ENCODE measurements around the gene CENPB. TPM values are rescaled to one million over a fixed set of nuclear protein-coding genes. Genes with fewer than 3 reads are reported as not detected.

The CENPB gene
- total RNA-seq, 1 donor from 2014 or later = 83.6 TPM

- Mint-ChIP-seq H3K9me3 (no peaks in the 10 kb centered on the region), H3K27me3 (ENCODE audit: low read depth) (no peaks in the 10 kb centered on the region), H3K4me1 (peaks cover 29% of the 10 kb centered on the region), H3K36me3 (ENCODE audit: low read depth) (no peaks in the 10 kb centered on the region), H3K4me3 (peak overlapping the region; percentile 97), H3K27ac (ENCODE audit: unreplicated experiment) (peak overlapping the region; percentile 81)
- no peak for TF ChIP-seq CTCF (conservative IDR thresholded peaks at IDR 0.05)
- no peak for DNase-seq (ENCODE audit: low read depth, low spot score)
Measured at GRCh38 chr20:3819411-3820047, 33.0 kb upstream of the CENPB start.

- Mint-ChIP-seq H3K4me3 (peak overlapping the region; percentile 97), H3K9me3 (no peaks in the 10 kb centered on the region), H3K27ac (ENCODE audit: unreplicated experiment) (no peak overlapping the region), H3K4me1 (peaks cover 29% of the 10 kb centered on the region), H3K27me3 (ENCODE audit: low read depth) (no peaks in the 10 kb centered on the region), H3K36me3 (ENCODE audit: low read depth) (no peaks in the 10 kb centered on the region)
- TF ChIP-seq CTCF (conservative IDR thresholded peaks at IDR 0.05) = peak; percentile 73
- DNase-seq (ENCODE audit: low read depth, low spot score) = peak; percentile 58
Measured at GRCh38 chr20:3818155-3819151, 31.9 kb upstream of the CENPB start.

- TF ChIP-seq CTCF (conservative IDR thresholded peaks at IDR 0.05) = no peak
- Mint-ChIP-seq H3K9me3 (no peaks in the 10 kb centered on the region), H3K27ac (ENCODE audit: unreplicated experiment) (no peak overlapping the region), H3K27me3 (ENCODE audit: low read depth) (no peaks in the 10 kb centered on the region), H3K36me3 (ENCODE audit: low read depth) (no peaks in the 10 kb centered on the region), H3K4me3 (no peak overlapping the region), H3K4me1 (peaks cover 28% of the 10 kb centered on the region)
- no peak for DNase-seq (ENCODE audit: low read depth, low spot score)
Measured at GRCh38 chr20:3815703-3816315, 29.3 kb upstream of the CENPB start.

- no peak overlapping the region for H3K4me3 Mint-ChIP-seq
- no peak overlapping the region for H3K27ac Mint-ChIP-seq (ENCODE audit: unreplicated experiment)
- DNase-seq (ENCODE audit: low read depth, low spot score) = no peak
- peaks cover 25% of the 10 kb centered on the region for H3K4me1 Mint-ChIP-seq
- no peaks in the 10 kb centered on the region for H3K27me3 Mint-ChIP-seq (ENCODE audit: low read depth)
- no peaks in the 10 kb centered on the region for H3K36me3 Mint-ChIP-seq (ENCODE audit: low read depth)
- no peaks in the 10 kb centered on the region for H3K9me3 Mint-ChIP-seq
- TF ChIP-seq CTCF (conservative IDR thresholded peaks at IDR 0.05) = no peak
Measured at GRCh38 chr20:3814928-3815495, 28.5 kb upstream of the CENPB start.

- no peak overlapping the region for H3K27ac Mint-ChIP-seq (ENCODE audit: unreplicated experiment)
- no peak for TF ChIP-seq CTCF (conservative IDR thresholded peaks at IDR 0.05)
- no peaks in the 10 kb centered on the region for H3K36me3 Mint-ChIP-seq (ENCODE audit: low read depth)
- H3K4me3 Mint-ChIP-seq = no peak overlapping the region
- DNase-seq (ENCODE audit: low read depth, low spot score) = no peak
- no peaks in the 10 kb centered on the region for H3K27me3 Mint-ChIP-seq (ENCODE audit: low read depth)
- peaks cover 21% of the 10 kb centered on the region for H3K4me1 Mint-ChIP-seq
- no peaks in the 10 kb centered on the region for H3K9me3 Mint-ChIP-seq
Measured at GRCh38 chr20:3813848-3814581, 27.5 kb upstream of the CENPB start.
